NCI-H774 (cell line): ENCODE measurements around the gene RAD51B.

Experiments used
- DNase-seq: peaks from one replicate; lab custom pipeline; 2025; lab: John Stamatoyannopoulos, UW

The RAD51B gene

GRCh38 chr14:68235011-68235410 is 415.4 kb downstream of the RAD51B start:
- DNase-seq: no peak

DNA sequence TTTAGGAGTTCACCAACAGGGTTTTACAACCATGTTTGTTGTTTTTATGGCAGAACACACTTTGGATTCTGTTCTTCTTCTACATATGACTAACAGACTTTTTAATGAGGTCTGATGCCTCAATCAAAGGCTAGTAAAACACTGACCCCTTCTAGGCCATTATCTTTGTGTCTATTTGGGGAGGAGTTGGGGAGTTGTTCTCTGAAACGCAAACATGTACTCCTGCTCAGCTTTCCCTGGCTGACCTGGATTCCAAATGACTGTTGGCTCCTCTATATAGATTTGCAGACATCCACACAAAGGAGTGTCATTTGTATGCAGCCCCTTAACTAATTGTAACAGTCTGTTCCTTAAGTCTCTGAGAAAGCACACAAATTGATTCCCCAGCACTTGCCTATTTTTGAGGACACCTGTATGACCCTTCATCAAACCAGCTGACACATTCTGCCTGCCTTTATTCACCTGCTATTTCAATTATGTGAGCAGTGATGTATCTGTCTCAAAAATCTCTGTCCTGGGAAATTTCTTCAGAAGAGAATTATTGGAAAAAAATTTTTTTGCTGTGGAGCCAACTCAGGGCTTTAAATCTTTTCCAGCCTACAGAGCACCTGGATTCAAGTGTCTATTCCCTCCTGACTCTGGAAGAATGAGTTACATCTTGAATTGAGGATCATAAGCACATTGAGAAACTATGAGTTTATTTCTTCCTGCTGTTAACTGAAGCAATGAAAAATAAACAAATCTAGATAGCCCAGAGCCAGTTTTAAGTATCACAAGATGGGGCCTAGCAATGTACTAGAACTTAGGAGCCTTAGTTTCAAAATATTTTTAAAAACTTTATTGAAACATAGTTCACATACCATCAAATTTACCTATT is 417.2 kb downstream of the RAD51B start:
- DNase-seq: no peak

DNA sequence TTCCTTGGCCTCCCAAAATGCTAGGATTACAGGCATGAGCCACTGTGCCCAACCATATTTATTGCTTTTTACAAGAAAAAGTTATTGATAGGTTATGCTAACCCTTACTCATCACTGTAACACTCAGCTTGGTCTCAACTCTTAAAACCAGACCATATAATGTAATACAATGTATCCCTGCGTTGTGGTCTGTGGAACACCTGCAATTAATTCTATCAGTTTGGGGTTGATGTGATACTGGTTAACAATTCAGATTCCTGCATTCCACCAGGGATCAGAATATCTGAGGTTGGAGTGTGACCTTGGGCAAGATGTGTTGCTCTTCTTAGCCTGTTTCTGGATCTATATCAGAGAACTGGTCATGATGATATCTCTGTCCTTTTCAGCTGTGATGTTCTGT is 419.0 kb downstream of the RAD51B start:
- no peak for DNase-seq

DNA sequence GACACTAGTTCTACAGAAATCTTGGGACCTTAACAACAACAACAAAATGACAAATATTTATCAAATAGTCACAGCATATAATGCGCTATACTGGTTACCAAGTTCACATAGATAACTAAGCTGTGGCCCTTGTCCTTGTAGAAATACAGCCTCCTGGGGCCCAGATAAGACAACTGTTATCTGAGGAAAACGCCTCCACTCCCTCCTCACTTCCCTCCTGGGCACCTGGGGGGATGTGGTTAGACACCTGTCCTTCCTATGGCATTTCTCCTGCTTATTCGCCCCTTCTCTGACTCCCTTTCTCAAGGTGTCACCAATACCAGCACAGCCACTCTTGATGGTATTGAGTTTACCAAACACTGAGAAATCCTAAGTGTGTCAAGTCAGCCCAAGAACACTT is 419.4 kb downstream of the RAD51B start:
- no peak for DNase-seq

DNA sequence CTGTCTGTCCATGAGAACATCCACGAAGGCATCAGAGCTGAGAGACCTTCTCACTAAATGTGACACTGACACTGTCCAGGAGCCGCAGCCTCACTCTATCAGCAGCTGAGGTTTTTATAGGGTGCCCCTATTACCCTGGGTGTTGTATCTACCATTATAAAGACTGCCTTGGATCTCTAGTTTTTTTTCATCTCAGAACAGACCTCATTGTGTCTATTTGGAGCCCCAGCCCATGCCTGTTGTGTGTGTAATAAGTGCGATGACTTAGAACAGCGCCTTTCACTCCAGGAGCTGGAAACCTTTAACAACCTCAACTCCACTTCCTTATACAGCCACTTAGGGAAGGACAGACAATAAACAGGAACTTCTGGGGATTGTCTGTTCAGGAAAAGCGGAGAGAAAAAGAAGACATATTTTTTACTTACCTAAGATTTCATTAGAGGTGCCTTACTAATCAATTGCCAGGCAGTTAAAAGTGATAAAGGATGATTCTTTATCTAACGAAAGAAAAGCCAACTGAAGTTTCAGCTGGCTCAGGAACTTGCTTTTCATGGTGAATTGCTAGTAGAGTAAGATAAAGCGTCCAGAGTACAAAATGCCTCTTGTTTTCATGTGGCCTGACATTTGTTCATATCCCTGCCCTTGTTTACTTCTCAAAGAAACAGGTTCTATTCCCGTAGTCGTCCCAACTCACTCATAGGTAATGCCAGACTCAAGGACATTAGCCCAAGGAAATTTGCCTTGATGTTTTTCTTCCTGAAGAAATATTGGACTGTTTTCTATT is 420.6 kb downstream of the RAD51B start:
- no peak for DNase-seq

DNA sequence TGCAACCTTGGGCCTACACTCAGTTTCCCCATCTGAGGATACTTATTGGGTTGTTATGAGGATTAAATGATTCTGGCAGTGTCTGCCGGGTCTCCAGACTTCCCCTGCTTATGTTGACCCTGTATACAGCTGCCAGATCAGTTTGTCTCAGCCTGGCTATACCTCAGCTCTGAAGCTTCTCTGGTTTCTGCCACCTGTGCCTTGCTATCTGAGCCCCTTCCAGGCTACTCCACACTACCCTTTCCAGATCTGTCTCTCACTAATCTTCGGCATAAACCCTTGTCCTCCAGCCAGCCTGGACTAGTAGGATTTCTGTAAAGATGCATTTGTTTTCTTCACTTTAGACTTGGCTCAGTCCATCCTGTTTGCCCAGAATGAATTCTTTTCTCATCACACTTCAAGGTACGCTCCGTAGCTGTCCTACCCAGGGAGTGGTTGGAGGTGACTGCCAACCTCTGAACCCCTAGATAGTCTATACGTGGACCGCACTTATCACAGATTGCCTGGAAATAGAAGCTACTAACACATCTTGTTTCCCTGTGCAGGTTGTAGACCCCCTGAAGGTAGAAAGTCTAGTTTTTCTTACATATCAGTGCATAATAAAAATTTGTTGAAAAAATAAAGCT is 422.4 kb downstream of the RAD51B start:
- no peak for DNase-seq

- DNase-seq: no peak
Measured at GRCh38 chr14:68243450-68244010, 424.0 kb downstream of the RAD51B start.

GRCh38 chr14:68244262-68244980 is 424.8 kb downstream of the RAD51B start:
- DNase-seq: no peak

- DNase-seq: no peak
Measured at GRCh38 chr14:68245146-68246073, 425.8 kb downstream of the RAD51B start.

DNA sequence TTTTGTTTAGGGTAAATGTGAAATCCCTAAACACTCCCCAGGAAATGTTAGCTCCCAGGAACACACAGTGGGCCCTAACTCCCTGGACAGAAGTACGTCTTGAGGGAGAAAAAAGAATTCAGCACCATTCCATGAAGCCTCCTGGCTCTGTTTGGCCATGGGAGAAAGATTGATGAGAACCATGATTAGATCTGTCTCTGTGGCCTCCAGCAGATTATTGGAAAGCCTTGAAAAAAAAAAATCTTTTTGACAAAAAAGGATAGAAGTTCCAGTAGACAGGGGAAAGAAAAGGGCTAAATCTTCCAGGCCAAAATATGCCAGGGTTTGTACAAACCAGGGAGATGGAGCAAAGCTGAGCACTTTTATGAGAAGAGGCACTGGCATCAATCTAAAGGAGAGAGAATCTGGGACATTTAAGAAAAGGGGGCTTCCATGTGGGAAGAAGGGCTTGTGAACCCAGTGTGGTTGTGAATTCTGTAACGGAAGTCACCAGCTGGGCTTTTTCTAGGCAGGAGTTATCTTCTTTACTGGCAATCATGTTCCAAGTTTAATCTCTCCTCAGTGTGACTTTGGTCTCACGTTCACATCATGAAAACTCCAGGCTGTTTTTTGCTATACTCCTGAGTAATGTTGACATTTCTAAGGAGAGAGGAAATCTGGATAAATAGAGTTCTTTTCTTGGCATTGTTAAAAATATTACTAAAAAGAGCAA is 426.7 kb downstream of the RAD51B start:
- no peak for DNase-seq

- DNase-seq: no peak
Measured at GRCh38 chr14:68246786-68247105, 427.2 kb downstream of the RAD51B start.

DNA sequence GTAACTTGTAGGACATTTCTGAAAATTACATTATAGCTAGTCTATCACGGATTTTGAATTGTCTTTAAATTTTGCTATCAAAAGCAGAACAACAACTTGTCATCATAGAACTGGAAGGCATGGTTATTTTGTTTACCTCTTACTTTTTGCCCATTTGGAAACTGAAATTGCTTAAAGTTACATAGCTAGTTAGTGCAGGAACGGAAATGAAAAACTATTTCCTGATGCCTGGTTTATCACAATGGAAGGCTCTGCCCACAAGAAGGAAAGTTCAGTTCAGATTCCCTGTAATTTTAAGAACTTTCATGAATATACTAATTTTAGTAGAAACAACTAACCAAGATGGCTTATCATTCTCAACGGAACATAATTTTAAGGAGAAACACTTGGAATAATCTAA is 427.7 kb downstream of the RAD51B start:
- no peak for DNase-seq

DNA sequence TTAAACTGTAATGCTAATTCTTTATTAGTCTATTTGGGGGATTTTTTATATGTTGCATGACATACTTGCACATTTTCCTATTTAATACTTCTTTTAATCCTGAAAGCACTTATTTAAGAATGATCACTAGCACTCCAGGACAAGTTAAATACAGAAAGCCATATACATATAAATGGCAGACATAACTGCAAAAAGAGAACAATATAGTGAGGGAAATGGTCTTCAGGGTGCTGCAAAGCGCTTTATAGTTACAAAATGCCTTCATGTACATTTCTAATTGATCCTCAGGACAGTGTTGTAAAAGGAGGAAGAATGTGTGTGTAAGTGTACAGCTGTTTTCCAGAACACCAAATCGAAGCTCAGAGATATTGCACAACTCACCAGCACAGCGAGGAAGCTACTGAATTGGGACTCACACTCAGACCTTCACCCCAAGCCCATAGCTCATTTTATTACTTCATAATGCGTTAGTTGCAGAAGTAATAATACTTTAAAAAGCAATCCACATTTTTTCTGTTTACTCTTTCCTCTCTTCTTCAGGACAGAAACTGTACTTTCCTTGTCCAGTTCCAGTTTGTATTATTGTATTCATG is 428.2 kb downstream of the RAD51B start:
- DNase-seq: no peak

DNA sequence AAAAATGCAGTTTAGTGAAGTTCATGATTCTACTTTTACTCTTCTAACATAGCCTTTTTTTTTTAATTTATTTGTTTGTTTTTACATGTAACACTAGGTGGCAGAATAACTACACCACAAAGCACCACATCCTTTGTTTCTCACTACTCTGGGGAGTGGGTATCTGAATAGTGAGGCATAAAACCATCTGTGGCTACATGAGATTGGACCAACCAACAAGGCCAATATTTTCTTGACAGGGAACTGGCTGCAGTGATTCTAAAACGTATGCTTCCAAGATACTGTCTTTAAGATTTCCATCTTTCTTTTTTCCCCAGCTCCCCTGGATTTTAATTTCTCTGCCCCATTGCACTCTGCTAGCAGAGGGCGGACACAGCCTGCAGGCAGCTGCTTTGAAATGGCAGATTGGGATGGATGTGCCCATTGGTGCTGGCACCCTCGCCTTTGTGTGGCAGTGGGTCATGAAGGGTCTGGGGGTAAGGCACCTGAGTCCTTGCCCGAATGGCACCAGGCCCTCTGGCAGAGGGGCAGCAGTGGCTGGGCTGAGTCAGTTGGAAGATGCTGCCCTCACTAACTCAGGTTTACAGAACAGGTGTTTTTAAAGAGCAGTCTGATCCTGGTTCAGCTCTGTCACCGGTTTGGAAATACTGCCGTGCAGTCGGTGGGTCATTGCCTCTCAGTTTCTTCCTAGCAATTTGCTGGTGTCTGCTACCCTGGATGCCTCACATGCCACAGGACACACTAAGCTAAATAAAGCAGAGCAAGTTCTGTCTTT is 429.1 kb downstream of the RAD51B start:
- DNase-seq: peak; percentile 10

DNA sequence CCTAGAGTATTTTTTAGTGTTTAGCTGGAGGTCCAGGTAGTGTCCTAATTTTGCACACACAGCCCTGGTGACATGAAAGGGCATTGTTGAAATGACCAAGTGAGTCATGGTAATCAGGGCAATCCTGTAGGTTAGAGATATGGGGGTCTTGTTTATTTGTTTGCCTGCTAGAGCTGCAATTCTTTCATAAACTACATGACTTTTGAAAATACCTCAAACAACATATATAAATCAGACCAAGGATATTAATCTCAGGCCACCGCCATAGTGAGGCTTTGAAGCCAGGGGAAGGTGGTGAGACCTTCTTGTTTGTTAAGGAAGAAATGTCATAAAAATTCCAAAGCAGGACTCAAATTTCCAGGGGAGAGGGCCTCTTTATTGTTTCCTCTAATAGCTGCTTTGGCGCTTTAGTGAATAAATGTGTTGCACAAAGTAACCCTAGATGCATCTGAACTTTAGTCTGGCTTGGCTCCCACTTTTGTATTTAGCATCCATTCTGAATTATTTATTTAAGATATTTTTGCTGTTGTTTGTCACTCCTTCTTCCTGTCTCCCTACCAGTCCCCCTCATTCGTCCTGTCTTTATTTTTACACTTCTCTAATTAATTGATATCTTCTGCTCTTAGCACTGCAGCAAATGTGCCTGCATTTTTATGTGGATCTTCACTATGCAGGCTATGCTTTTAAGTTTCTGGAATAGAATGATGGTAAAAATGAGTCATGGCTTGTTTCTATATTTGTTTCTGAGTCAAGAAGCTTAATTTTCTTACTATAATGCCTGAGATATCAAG is 430.3 kb downstream of the RAD51B start:
- DNase-seq: no peak

GRCh38 chr14:68250927-68251768 is 431.6 kb downstream of the RAD51B start:
- no peak for DNase-seq

DNA sequence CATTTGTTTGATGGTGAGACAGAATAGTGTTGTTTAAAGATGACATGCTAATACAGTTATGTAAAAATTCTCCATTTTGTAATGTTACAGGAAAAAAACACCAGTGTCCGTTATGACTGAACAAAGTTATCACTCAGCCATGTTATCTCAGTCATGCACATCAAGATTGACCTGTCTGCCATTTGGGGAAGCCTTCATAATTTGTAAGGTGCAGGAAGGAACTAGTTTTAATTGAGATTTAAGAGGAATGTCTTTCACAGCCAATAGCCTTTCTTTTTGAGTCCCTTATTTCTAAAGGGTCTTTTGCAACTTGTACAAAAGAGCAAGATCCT is 432.2 kb downstream of the RAD51B start:
- no peak for DNase-seq
